HepG2 (cell line): ENCODE data around the gene HSD11B2. TPM values are rescaled to one million over a fixed set of nuclear protein-coding genes. Genes with fewer than 3 reads are reported as not detected.

ENCODE experiments used
- CC2D1A ChIP-seq: sonication (generic); formaldehyde crosslinking; IDR thresholded peaks from 2 replicates; pipeline ENCODE4 v1.8.1; 2023; ENCODE audit warnings: mild to moderate bottlenecking, missing genetic modification reagents
- FOXA3 ChIP-seq: IDR thresholded peaks from 2 replicates; pipeline ENCODE4 v1.6.1; 2016; ENCODE audit warnings: missing genetic modification reagents, missing compliant biosample characterization
- FOXP1 ChIP-seq, 2 experiments: fragments of 450-650 bp in 1 of 2; IDR thresholded peaks; 2 replicates each; pipeline ENCODE4 v1.6.1; 2017 to 2018; ENCODE audit warnings: antibody characterized with exemption in 1 of 2
- HNRNPK ChIP-seq: fragments of 200-400 bp; formaldehyde crosslinking; IDR thresholded peaks from 2 replicates; pipeline ENCODE4 v1.6.1; 2018; ENCODE audit warnings: low read length, low read depth, moderate library complexity, mild to moderate bottlenecking; ENCODE audit not compliant: poor library complexity, severe bottlenecking
- KAT2B ChIP-seq: fragments of 150-350 bp; IDR thresholded peaks from 2 replicates; pipeline ENCODE4 v1.6.1; 2014; ENCODE audit warnings: low read depth, low read length, borderline replicate concordance
- KLF12 ChIP-seq: sonication (generic); formaldehyde crosslinking; IDR thresholded peaks from 2 replicates; pipeline ENCODE4 v1.4.0; 2020; ENCODE audit warnings: missing genetic modification reagents, borderline replicate concordance
- KLF15 ChIP-seq: sonication (generic); formaldehyde crosslinking; IDR thresholded peaks from 2 replicates; pipeline ENCODE4 v1.8.1; 2023; ENCODE audit warnings: borderline replicate concordance, mild to moderate bottlenecking, inconsistent platforms, missing genetic modification reagents, mixed read lengths
- NR3C1 ChIP-seq: sonication (generic); formaldehyde crosslinking; IDR thresholded peaks from 2 replicates; pipeline ENCODE4 v1.4.0; 2020; ENCODE audit warnings: missing genetic modification reagents
- PRDM15 ChIP-seq: sonication (generic); formaldehyde crosslinking; IDR thresholded peaks from 2 replicates; pipeline ENCODE4 v1.4.0; 2020; ENCODE audit warnings: missing genetic modification reagents
- RELA ChIP-seq: sonication (generic); formaldehyde crosslinking; IDR thresholded peaks from 2 replicates; pipeline ENCODE4 v1.4.0; 2020; ENCODE audit warnings: missing genetic modification reagents
- SIX1 ChIP-seq: sonication (generic); formaldehyde crosslinking; IDR thresholded peaks from 2 replicates; pipeline ENCODE4 v1.4.0; 2020; ENCODE audit warnings: missing genetic modification reagents, borderline replicate concordance
- SPEN ChIP-seq: sonication (generic); formaldehyde crosslinking; IDR thresholded peaks from 2 replicates; pipeline ENCODE4 v1.5.1; 2020; ENCODE audit warnings: low read depth, mild to moderate bottlenecking, missing genetic modification reagents
- TRIM22 ChIP-seq: fragments of 450-650 bp; IDR thresholded peaks from 2 replicates; pipeline ENCODE4 v1.6.1; 2017
- UBTF ChIP-seq: sonication (generic); formaldehyde crosslinking; IDR thresholded peaks from 2 replicates; pipeline ENCODE4 v1.4.0; 2020; ENCODE audit warnings: mild to moderate bottlenecking, missing genetic modification reagents
- ZBTB20 ChIP-seq: sonication (generic); formaldehyde crosslinking; IDR thresholded peaks from 2 replicates; pipeline ENCODE4 v1.8.1; 2023; ENCODE audit warnings: missing genetic modification reagents, low read depth, mild to moderate bottlenecking, borderline replicate concordance
- ZC3H4 ChIP-seq: sonication (generic); formaldehyde crosslinking; IDR thresholded peaks from 2 replicates; pipeline ENCODE4 v1.4.0; 2020; ENCODE audit warnings: missing genetic modification reagents, borderline replicate concordance
- ZNF430 ChIP-seq: sonication (generic); formaldehyde crosslinking; IDR thresholded peaks from 2 replicates; pipeline ENCODE4 v1.9.0; 2021; ENCODE audit warnings: mild to moderate bottlenecking, missing genetic modification reagents
- ZNF724P ChIP-seq: sonication (generic); formaldehyde crosslinking; IDR thresholded peaks from 2 replicates; pipeline ENCODE4 v1.8.0; 2022; ENCODE audit warnings: missing genetic modification reagents, borderline replicate concordance
- ZNF749 ChIP-seq: sonication (generic); formaldehyde crosslinking; IDR thresholded peaks from 2 replicates; pipeline ENCODE4 v1.8.0; 2022; ENCODE audit warnings: mild to moderate bottlenecking, missing genetic modification reagents, moderate library complexity, borderline replicate concordance
- polyA plus RNA-seq, 8 experiments: library from polyadenylated mRNA; depleted of rRNA in 3 of 8; stranded (reverse) in 7 of 8; unstranded in 1 of 8; fragments of >200 nt; fragmentation: Illumina TruSeq in 4 of 8; extraction: Trizol in 4 of 8; gene quantifications; 2 replicates each; pipeline versions ENCODE4 v1.2.1 to v1.2.3, GENCODE V29; 2011 to 2016; ENCODE audit warnings: low read depth in 4 of 8, missing spikeins in 1 of 8, mixed read lengths in 1 of 8; ENCODE audit not compliant: insufficient read depth in 1 of 8
- total RNA-seq, 5 experiments: library from RNA; depleted of rRNA; stranded (reverse); fragments of >200 nt; fragmentation: Illumina TruSeq; extraction: Trizol; gene quantifications; 2 replicates each; pipeline ENCODE4 v1.2.3, GENCODE V29; 2016; ENCODE audit warnings: low read depth in 1 of 5
- TF ChIP-seq, protein P1 (sequence below): sonication (generic); formaldehyde crosslinking; IDR thresholded peaks from 2 replicates; pipeline ENCODE4 v1.5.0; 2020; ENCODE audit warnings: missing genetic modification reagents
- TF ChIP-seq, protein P2 (sequence below): IDR thresholded peaks from 2 replicates; pipeline ENCODE4 v1.6.1; 2012; ENCODE audit warnings: inconsistent platforms

HSD11B2 gene
- total and polyA plus RNA-seq, 2 of the 13 experiments (the other 11 are each of a cell fraction or from before 2014, with no cell fraction given) = 8.9 to 13.6 TPM

DNA sequence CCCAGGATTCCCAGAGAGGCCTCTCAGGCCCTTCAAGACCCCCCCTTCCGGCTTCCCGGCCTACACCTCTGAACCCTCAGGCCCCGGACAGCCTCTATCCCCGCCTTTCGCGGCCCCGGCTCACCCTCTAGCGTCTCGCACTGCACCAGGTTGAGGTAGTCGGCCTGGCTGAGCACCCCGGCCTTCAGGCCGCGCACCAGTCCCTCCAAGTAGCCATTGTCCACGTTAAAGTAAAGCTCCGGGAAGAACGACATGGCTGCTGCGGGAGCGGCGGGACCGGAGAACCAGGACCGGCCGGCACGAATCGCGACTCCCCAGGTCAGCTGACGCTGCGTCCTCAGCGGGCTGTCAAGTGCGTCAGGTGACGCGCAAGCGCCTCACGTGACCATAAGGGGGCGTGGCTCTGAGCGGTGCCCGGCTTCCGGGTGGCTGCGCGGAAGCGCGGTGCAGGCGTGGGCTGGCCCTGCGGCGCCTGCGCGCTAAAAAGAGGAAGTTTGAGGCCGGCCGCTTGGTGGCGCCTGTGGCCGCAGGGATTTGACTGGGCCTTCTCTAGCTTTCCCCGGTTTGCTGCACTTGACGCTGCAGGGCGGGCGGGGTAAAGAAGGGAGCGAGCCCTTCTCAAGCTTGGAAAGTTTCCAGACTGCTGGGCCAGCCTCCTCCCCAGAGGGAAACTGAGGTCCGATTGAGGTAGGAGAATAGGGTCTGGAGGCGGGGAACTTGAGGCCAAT lies 50.1 kb downstream of the HSD11B2 start, which contains the start of gene ATP6V0D1 (continued):
- TF ChIP-seq HNRNPK = peak; percentile 68
- no peak for TF ChIP-seq FOXP1 (IDR thresholded peaks at IDR 0.05)
- TF ChIP-seq FOXP1 (CRISPR knock-in tag; IDR thresholded peaks at IDR 0.05) = 0 out of 2 replicates have a peak, but pooled peaks have one; percentile 15
- TF ChIP-seq, protein P1, sequence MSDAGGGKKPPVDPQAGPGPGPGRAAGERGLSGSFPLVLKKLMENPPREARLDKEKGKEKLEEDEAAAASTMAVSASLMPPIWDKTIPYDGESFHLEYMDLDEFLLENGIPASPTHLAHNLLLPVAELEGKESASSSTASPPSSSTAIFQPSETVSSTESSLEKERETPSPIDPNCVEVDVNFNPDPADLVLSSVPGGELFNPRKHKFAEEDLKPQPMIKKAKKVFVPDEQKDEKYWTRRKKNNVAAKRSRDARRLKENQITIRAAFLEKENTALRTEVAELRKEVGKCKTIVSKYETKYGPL (CRISPR knock-in tag) = no peak; the same call in 1 of the 2 replicates
- TF ChIP-seq KAT2B = no peak
- peak; percentile 35; the same call in 1 of the 2 replicates for TF ChIP-seq ZC3H4
- TF ChIP-seq RELA (CRISPR knock-in tag) = peak; percentile 92; the same call in 1 of the 2 replicates
- TF ChIP-seq TRIM22 = no peak
- peak; percentile 96 for TF ChIP-seq UBTF (CRISPR knock-in tag)
- TF ChIP-seq ZNF724P = peak; percentile 30; the same call in 1 of the 2 replicates
- TF ChIP-seq CC2D1A (CRISPR knock-in tag) = no peak
- no peak; the same call in 1 of the 2 replicates for TF ChIP-seq ZBTB20 (CRISPR knock-in tag)
- no peak; the same call in 1 of the 2 replicates for TF ChIP-seq KLF15 (CRISPR knock-in tag)
- TF ChIP-seq SIX1 = no peak; the same call in 1 of the 2 replicates
- TF ChIP-seq FOXA3 (CRISPR knock-in tag) = peak; percentile 64; the same call in 1 of the 2 replicates
- TF ChIP-seq PRDM15 = no peak
- TF ChIP-seq ZNF749 (CRISPR knock-in tag) = no peak
- 0 out of 2 replicates have a peak, but pooled peaks have one; percentile 26 for TF ChIP-seq KLF12 (CRISPR knock-in tag)
- TF ChIP-seq SPEN (CRISPR knock-in tag) = peak; percentile 95
- peak; percentile 62 for TF ChIP-seq ZNF430 (CRISPR knock-in tag)
- TF ChIP-seq NR3C1 (CRISPR knock-in tag) = no peak
- TF ChIP-seq, protein P2, sequence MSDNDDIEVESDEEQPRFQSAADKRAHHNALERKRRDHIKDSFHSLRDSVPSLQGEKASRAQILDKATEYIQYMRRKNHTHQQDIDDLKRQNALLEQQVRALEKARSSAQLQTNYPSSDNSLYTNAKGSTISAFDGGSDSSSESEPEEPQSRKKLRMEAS = peak; percentile 95
